Colonic mucosa (tissue), 4 donors: ENCODE data around the gene KLHDC10. TPM values are rescaled to one million over a fixed set of nuclear protein-coding genes. Genes with fewer than 3 reads are reported as not detected.
A peak's percentile ranks its signal among the peaks of the same experiment; 100 is the strongest.

Experiments
- DNase-seq: peaks from one replicate; pipeline ENCODE4 v3.0.0-alpha.2; 2020
- H3K27ac ChIP-seq: fragments of 200-600 bp; one replicate; pipeline ENCODE4 v1.8.0; 2021
- H3K27me3 ChIP-seq: fragments of 200-600 bp; one replicate; pipeline ENCODE4 v1.8.0; 2021
- H3K36me3 ChIP-seq: fragments of 200-600 bp; one replicate; pipeline ENCODE4 v1.8.0; 2021
- H3K4me1 ChIP-seq: fragments of 200-600 bp; one replicate; pipeline ENCODE4 v1.8.0; 2021; ENCODE audit warnings: mild to moderate bottlenecking
- H3K4me3 ChIP-seq: fragments of 200-600 bp; one replicate; pipeline ENCODE4 v1.8.0; 2021
- H3K9ac ChIP-seq, 2 donors: one replicate each; pipeline ENCODE4 v1.7.0; 2013; ENCODE audit warnings: control low read depth in 2 of 2, low read depth in 2 of 2, low read length in 2 of 2
- H3K9me3 ChIP-seq: fragments of 200-600 bp; one replicate; pipeline ENCODE4 v1.8.0; 2021
- intact Hi-C: fragments of 100-400 bp; cut with DNase I; formaldehyde crosslinking; loops from one replicate; pipeline ENCODE4 v1.14.1; 2022
- total RNA-seq, 2 donors: library from RNA; stranded (reverse); fragmentation: NEBNext Ultra II Directional in 1 of 2; extraction: Animal tissue kit (Norgen Biotek cat#: 25700) in 1 of 2; gene quantifications; one replicate each; pipeline ENCODE4 v1.2.1, GENCODE V29; 2021
- TF ChIP-seq, protein P1 (sequence below): fragments of 200-600 bp; IDR thresholded peaks from one replicate; pipeline ENCODE4 v1.8.0; 2022; ENCODE audit warnings: antibody characterized with exemption, mild to moderate bottlenecking
- donor health status: healthy.
- donor health status: DM: no; HTN: no; CAD: no.
- donor health status: DM: no; HTN: no; CAD: no.

KLHDC10 gene
- total RNA-seq, 2 donors from 2014 or later = 29.1 to 36.3 TPM

DNA sequence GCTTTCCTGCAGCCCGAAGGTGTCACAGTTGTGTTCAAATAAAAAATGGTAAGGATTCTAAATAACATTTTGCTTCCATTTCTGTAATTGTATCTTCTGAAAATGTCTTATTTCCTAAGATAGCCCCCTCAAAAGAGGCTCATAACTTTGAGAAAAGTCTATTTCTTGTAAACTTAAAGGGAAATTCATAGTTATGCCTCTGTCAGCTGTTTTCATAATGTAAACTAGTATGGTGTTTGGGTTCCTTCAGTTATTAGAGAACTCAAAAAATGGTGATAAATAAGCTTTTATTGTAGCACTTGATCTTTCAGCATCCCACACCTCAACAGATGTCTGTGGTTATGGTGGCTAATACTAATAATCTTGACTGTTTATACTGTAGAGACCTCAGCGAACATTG is 57.1 kb downstream of the KLHDC10 start:
- H3K27ac ChIP-seq = no peak overlapping the region
- no peak overlapping the region for H3K4me3 ChIP-seq
- intact Hi-C loops = no loop called here

GRCh38 chr7:130127821-130128317 is 57.5 kb downstream of the KLHDC10 start:
- peak overlapping the region; percentile 4 for H3K27ac ChIP-seq
- no peaks in the 10 kb centered on the region for H3K9me3 ChIP-seq
- no peak overlapping the region for H3K9ac ChIP-seq
- no peak for DNase-seq
- no peaks in the 10 kb centered on the region for H3K4me1 ChIP-seq
- no peaks in the 10 kb centered on the region for H3K36me3 ChIP-seq
- no peak overlapping the region for H3K4me3 ChIP-seq
- H3K27me3 ChIP-seq = no peaks in the 10 kb centered on the region
- TF ChIP-seq, protein P1, sequence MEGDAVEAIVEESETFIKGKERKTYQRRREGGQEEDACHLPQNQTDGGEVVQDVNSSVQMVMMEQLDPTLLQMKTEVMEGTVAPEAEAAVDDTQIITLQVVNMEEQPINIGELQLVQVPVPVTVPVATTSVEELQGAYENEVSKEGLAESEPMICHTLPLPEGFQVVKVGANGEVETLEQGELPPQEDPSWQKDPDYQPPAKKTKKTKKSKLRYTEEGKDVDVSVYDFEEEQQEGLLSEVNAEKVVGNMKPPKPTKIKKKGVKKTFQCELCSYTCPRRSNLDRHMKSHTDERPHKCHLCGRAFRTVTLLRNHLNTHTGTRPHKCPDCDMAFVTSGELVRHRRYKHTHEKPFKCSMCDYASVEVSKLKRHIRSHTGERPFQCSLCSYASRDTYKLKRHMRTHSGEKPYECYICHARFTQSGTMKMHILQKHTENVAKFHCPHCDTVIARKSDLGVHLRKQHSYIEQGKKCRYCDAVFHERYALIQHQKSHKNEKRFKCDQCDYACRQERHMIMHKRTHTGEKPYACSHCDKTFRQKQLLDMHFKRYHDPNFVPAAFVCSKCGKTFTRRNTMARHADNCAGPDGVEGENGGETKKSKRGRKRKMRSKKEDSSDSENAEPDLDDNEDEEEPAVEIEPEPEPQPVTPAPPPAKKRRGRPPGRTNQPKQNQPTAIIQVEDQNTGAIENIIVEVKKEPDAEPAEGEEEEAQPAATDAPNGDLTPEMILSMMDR = no peak
- intact Hi-C loops = no loop called here

More for the DNA sequence above, 57.1 kb downstream of the KLHDC10 start:
- H3K27me3 ChIP-seq = no peaks in the 10 kb centered on the region
- DNase-seq = no peak
- H3K36me3 ChIP-seq = no peaks in the 10 kb centered on the region
- H3K4me1 ChIP-seq = no peaks in the 10 kb centered on the region
- TF ChIP-seq, protein P1 = no peak
- no peaks in the 10 kb centered on the region for H3K9me3 ChIP-seq
- no peak overlapping the region for H3K9ac ChIP-seq

DNA sequence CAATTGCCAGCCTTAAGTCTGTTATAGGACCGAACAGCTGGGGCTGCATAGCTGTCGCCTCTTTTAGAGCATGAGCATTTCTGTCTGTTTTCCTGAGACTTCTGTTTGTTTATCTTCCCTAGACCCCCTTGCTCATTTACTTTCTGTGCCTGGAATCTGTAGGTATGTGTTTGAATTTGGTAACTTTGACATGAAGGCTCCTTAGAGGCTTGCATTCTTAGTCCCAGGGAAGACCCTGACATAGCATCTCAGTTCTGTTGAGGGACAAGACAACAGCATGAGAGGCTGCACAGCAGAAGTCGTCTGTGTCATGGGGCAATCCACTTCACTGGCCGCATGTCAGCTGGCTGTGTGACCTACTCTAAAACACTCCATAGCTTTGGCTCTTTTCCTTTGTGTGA is 58.7 kb downstream of the KLHDC10 start:
- no peaks in the 10 kb centered on the region for H3K36me3 ChIP-seq
- H3K4me1 ChIP-seq = no peaks in the 10 kb centered on the region
- no peak for DNase-seq
- TF ChIP-seq, protein P1 = no peak
- no peak overlapping the region for H3K9ac ChIP-seq
- intact Hi-C loops = no loop called here
- H3K27ac ChIP-seq = no peak overlapping the region
- H3K27me3 ChIP-seq = no peaks in the 10 kb centered on the region
- H3K4me3 ChIP-seq = no peak overlapping the region
- no peaks in the 10 kb centered on the region for H3K9me3 ChIP-seq

DNA sequence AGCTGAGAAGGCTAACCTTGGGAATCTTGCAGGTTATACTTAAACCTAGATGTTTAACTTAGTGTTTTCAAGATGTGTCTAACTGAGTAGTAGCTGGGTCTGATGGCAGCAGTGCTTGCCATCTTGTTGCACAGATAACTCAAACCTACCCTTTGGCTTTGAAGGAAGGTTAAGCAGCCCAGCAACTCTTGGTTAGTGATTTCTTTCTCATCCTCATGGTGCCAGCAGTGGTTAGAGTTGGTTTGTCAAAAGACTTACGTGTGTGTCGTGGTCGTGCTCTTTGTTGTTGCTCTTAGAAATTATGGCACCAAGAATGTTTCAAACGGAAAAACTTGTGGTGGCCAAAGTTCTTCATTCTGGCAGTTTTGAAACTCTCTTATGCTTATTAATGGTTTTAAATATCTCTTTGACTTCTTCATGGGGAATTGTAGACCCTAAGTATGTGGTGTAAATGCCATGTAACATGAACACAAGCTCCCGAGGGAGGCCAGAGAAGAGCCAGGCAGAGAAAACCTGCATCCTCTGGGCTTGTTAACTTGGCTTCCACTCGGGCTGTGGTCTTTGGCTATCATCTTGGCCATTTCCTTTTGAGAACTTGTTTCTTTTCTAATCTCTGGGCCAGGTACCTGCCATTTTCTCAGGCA is 61.0 kb downstream of the KLHDC10 start:
- no peaks in the 10 kb centered on the region for H3K27me3 ChIP-seq
- H3K9ac ChIP-seq = no peak overlapping the region
- no peaks in the 10 kb centered on the region for H3K36me3 ChIP-seq
- no peaks in the 10 kb centered on the region for H3K4me1 ChIP-seq
- TF ChIP-seq, protein P1 = no peak
- intact Hi-C loops = no loop called here
- no peaks in the 10 kb centered on the region for H3K9me3 ChIP-seq
- no peak overlapping the region for H3K4me3 ChIP-seq
- no peak for DNase-seq
- no peak overlapping the region for H3K27ac ChIP-seq

GRCh38 chr7:130131964-130132875 is 61.9 kb downstream of the KLHDC10 start:
- Histone ChIP-seq H3K36me3 (no peaks in the 10 kb centered on the region), H3K4me1 (no peaks in the 10 kb centered on the region), H3K27ac (no peak overlapping the region), H3K9ac (no peak overlapping the region), H3K4me3 (no peak overlapping the region), H3K9me3 (no peaks in the 10 kb centered on the region), H3K27me3 (no peaks in the 10 kb centered on the region)
- intact Hi-C loops = no loop called here
- DNase-seq = no peak
- TF ChIP-seq, protein P1 = no peak
